Umbilical cord (tissue), 2 donors: ENCODE data around the gene C18orf54. TPM values are rescaled to one million over a fixed set of nuclear protein-coding genes. Genes with fewer than 3 reads are reported as not detected.
"Not testable (repeated sequence)": the region's sequence is repeated elsewhere in the genome, so short reads cannot be mapped to it uniquely, and the experiment has no call there.

Experiments
- DNase-seq: peaks from one replicate; pipeline ENCODE4 v3.0.0-alpha.2; 2015; ENCODE audit warnings: low spot score
- total RNA-seq: library from RNA; depleted of rRNA; stranded (reverse); fragments of >200 nt; gene quantifications from one replicate; pipeline ENCODE4 v1.2.3, GENCODE V29; 2014; ENCODE audit warnings: low replicate concordance; ENCODE audit not compliant: insufficient read depth

The C18orf54 gene
- 7.0 TPM for total RNA-seq

GRCh38 chr18:54357660-54358494 lies at the start of gene C18orf54, which contains the start of gene STARD6:
TSS of gene C18orf54 (plus strand) at chr18:54357906. CDS start at chr18:54360573, 2,667 bp downstream.
TSS of gene STARD6 (minus strand) at chr18:54357858. CDS start at chr18:54354573, 3,285 bp downstream.
- DNase-seq: peak; percentile 95

GRCh38 chr18:54309564-54309963 lies 48.1 kb upstream of the C18orf54 start:
- not testable (repeated sequence) for DNase-seq

- DNase-seq: no peak
Observed at GRCh38 chr18:54316071-54316820, 41.5 kb upstream of the C18orf54 start.

- DNase-seq: no peak
Observed at GRCh38 chr18:54323561-54323960, 34.1 kb upstream of the C18orf54 start.

GRCh38 chr18:54323970-54324369 lies 33.7 kb upstream of the C18orf54 start:
- peak; percentile 2 for DNase-seq

- DNase-seq: no peak
Observed at GRCh38 chr18:54327818-54328217, 29.9 kb upstream of the C18orf54 start.

- no peak for DNase-seq
Observed at GRCh38 chr18:54329787-54330186, 27.9 kb upstream of the C18orf54 start.

- no peak for DNase-seq
Observed at GRCh38 chr18:54330768-54331548, 26.7 kb upstream of the C18orf54 start.

- no peak for DNase-seq
Observed at GRCh38 chr18:54335638-54336173, 22.0 kb upstream of the C18orf54 start.

GRCh38 chr18:54338230-54338629 lies 19.5 kb upstream of the C18orf54 start:
- no peak for DNase-seq

- no peak for DNase-seq
Observed at GRCh38 chr18:54351186-54351585, 6.5 kb upstream of the C18orf54 start.

- no peak for DNase-seq
Observed at GRCh38 chr18:54357082-54357659, 535 bp upstream of the C18orf54 start.

- peak; percentile 29 for DNase-seq
Observed at GRCh38 chr18:54358495-54359040, 862 bp downstream of the C18orf54 start.

GRCh38 chr18:54359233-54359632 lies 1.5 kb downstream of the C18orf54 start:
- no peak for DNase-seq

GRCh38 chr18:54360406-54360805 lies 2.7 kb downstream of the C18orf54 start:
- DNase-seq: peak; percentile 15

- no peak for DNase-seq
Observed at GRCh38 chr18:54378057-54378456, 20.4 kb downstream of the C18orf54 start.

GRCh38 chr18:54381640-54382039 lies 23.9 kb downstream of the C18orf54 start:
- DNase-seq: no peak

GRCh38 chr18:54382076-54382475 lies 24.4 kb downstream of the C18orf54 start:
- DNase-seq: no peak

- DNase-seq: no peak
Observed at GRCh38 chr18:54382733-54383252, 25.1 kb downstream of the C18orf54 start.

- DNase-seq: peak; percentile 38
Observed at GRCh38 chr18:54386043-54386442, 28.3 kb downstream of the C18orf54 start.
